Fibroblast of skin of abdomen (primary cell): ENCODE results near the gene ZMAT2.
A peak's percentile ranks its signal among the peaks of the same experiment; 100 is the strongest.
"Not testable (repeated sequence)": the region's sequence is repeated elsewhere in the genome, so short reads cannot be mapped to it uniquely, and the experiment has no call there.

Experiments
- DNase-seq: peaks from one replicate; pipeline ENCODE4 v3.0.0-alpha.2; 2013

The ZMAT2 gene

GRCh38 chr5:140710899-140711552, 10.8 kb downstream of the ZMAT2 start:
- DNase-seq: peak; percentile 98

GRCh38 chr5:140711794-140712193, 11.5 kb downstream of the ZMAT2 start:
- no peak for DNase-seq

GRCh38 chr5:140713562-140714094, 13.4 kb downstream of the ZMAT2 start:
- DNase-seq: no peak

DNA sequence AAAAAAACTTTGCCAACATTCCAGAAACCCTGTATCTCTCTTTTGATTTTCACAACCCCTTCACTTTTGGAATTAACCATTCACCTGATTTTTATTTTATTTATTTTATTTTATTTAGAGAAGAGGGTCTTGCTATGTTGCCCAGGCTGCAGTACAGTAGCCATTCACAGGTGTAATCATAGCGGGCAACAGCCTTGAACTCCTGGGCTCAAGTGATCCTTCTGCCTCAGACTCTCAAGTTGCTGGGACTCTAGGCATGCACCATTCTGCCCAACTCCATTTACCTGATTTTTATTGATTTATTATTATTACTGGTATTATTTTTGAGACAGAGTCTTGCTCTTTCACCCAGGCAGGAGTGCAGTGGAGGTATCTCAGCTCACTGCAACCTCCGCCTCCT, 16.0 kb downstream of the ZMAT2 start:
- DNase-seq: not testable (repeated sequence)

- DNase-seq: no peak
Observed at GRCh38 chr5:140718266-140718592, 18.0 kb downstream of the ZMAT2 start.

DNA sequence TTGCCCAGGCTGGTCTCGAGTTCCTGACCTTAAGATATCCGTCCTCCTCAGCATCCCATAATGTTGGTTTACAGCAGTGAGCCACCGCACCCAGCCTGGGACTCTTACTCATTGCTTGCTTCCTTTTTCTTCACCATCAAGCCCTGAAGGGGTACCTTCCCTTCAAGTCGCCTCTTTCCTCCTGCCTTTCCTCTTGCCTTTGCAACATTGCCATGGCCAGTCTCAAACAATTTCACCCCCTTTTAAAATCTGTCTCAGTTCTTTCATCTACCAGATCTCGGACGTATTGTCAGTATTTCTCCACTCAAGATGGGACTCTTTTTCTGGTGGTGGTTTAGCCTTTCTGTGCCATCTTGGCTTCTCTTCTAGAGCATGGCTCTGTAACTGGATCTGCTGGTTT, 20.5 kb downstream of the ZMAT2 start:
- DNase-seq: not testable (repeated sequence)

DNA sequence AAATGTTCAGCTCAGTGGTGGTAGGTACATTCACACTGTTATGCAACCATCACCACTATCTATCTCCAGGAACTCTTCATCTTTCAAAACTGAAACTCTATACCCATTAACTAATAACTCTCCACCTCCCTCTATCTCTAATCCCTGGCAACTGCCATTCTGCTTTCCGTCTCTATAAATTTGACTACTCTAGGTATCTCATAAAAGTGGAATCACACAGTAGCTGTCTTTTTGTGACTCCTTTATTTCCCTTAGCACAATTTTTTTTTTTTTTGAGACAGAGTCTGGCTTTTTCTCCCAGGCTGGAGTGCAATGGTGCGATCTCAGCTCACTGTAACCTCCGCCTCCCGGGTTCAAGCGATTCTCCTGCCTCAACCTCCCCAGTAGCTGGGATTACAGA, 21.1 kb downstream of the ZMAT2 start:
- not testable (repeated sequence) for DNase-seq

DNA sequence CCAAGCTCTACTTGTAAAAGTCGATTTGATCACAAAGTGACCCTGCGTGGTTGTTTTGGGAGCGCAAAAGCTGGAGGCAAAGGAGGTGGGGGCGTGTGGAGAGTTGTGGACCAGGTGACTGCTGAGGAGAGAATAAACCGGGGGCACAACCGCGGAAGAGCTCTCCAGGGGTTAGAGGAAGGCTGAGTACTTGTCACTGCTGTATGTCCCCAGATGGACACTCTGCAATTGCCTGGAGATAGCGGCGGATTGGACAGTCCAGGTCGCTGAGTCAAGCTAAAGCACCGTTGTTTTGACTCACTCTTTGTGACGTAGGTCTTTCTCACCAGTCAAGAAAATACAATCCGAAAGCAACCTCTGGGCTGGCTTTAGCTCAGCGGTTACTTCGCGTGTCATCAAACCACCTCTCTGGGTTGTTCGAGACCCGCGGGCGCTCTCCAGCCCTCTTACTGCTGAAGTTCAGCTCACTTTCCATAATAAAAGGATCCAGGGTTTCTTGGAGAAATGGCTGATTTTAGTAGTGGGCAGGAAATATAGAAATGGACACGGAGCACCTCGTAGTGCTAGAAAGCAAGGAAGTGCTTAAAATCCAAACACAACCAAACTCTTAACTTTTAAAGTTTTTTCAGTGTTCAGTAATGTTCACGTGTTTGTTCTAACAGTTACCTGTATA, 25.7 kb downstream of the ZMAT2 start:
- DNase-seq: peak; percentile 87

DNA sequence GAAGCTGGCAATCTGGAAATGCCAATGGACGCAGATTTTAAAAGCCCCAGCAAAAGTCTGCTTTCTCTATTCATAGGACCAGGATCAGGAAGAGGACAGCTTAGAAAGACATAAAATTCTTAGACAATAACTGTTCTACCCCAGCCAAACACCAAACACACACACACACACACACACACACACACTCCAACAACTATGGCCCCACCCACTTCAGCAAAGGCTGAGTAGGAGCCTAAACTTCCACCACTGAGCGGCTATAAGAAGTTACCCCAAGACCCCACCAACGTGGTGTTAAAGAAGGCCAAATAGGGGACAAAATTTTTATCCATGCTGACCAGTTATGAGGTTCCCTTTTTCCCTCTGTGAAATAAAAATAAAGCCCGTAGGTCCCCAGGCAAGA, 32.9 kb downstream of the ZMAT2 start:
- no peak for DNase-seq

- no peak for DNase-seq
Observed at GRCh38 chr5:140734354-140734753, 34.1 kb downstream of the ZMAT2 start.

- no peak for DNase-seq
Observed at GRCh38 chr5:140737486-140737885, 37.2 kb downstream of the ZMAT2 start.

DNA sequence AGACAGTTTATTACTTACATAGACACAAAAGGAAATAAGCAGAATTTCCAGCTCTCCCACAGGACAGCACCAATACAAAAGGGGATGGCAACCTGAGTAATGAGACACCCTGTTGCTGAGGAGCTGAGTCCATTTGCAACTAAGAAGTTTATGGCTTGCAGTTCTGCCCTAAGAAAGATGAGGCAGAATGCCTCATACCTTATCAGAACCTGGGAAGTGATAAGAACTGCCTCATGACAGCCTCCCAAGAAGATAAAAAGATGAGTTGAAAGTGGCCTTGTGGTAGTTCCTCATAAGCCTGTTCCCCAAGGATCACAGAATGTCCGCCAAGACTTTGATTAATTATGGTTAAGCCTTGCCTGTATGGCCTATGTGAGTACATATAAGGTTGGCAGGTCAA, 41.7 kb downstream of the ZMAT2 start:
- DNase-seq: no peak

GRCh38 chr5:140753561-140753960, 53.3 kb downstream of the ZMAT2 start:
- DNase-seq: no peak
